GF-D8 (cell line): ENCODE data around the gene STAM2.
"Not testable (repeated sequence)": the region's sequence is repeated elsewhere in the genome, so short reads cannot be mapped to it uniquely, and the experiment has no call there.

Experiments
- DNase-seq: peaks from one replicate; lab custom pipeline; 2025; lab: John Stamatoyannopoulos, UW

Gene STAM2

GRCh38 chr2:152106464-152106863, 69.1 kb downstream of the STAM2 start:
- DNase-seq, result no peak

GRCh38 chr2:152103271-152103670, 72.3 kb downstream of the STAM2 start:
- DNase-seq, result no peak

GRCh38 chr2:152100961-152101360, 74.6 kb downstream of the STAM2 start:
- no peak for DNase-seq

DNA sequence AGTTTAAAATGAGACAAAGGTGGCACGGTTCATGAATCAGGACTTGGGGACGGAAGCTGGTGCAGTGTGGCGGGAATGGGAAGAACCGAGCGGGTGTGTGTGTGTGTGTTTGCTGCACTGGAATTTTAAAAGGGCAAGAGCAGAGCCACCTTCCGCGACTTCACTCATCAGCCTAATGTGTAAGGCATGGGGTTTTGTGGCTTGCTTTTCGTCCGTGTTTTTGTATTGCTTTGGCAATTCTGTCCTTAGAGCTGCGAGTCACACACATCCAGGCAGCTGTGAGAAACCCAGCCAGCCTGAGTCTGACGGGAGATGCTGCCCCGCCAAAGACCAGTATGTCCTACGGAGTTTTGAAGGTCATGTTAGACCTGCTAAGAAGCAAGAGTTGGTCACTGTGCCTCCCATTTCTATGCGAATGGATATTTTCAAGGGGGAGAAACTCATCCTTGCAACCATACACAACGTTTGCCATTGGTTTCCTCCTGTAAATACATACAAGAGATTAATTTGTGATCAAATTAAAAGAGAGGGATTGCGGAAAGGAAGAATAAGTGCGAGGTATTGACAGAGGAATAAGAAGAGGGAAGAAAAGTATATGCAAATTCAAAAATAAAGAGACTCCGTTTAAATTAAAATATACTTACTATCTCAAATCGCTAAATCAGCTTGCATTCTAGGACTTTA, 76.1 kb downstream of the STAM2 start:
- no peak for DNase-seq

DNA sequence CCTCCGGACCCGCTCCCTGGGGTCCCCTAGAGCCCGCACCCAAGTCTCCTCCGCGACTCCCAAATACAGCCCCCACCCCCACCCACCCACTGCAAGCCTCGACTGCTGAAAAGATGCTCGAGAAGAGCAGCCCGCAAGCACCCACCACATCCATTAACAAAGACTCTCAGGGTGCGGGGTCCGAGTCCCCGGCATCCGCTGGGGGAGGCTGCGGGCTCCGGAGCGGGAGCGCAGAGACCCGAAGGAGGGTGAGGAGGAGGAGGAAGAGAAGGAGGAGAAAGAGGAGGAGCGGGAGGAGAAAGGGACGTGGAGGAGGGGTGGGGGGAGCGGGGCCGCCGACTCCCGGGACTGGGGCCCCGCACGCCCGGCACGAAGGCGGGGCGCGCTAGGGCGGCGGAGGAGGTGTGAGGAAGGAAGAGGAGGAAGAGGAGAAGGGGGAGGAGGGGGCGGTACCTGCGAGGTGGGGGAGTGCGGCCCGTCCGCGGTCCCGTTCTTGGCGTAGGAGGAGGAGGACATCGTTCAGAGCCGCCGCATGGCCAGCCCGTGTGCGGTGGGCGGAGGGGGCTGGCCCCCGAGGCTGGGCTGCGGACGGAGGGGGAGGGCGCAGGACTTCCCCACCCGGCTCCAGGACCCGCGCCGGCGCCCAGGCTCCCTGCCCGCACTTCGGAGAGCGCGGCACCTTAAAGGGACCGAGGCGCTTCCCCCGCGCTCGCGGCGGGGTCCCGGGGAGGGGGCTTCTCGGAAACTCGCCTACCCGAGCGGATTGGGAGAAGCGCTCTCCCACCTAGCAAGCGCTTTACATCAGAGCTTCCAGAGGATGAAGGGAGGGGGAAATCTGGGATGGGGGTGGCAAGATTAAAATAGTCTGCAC, 76.8 kb downstream of the STAM2 start, which contains the start of gene CACNB4:
Gene CACNB4 (minus strand): TSS at position 549 of the 871 bp plus-strand sequence.
- DNase-seq, result peak; percentile 30

- DNase-seq, result no peak
Observed at GRCh38 chr2:152097801-152098495, 77.6 kb downstream of the STAM2 start.

DNA sequence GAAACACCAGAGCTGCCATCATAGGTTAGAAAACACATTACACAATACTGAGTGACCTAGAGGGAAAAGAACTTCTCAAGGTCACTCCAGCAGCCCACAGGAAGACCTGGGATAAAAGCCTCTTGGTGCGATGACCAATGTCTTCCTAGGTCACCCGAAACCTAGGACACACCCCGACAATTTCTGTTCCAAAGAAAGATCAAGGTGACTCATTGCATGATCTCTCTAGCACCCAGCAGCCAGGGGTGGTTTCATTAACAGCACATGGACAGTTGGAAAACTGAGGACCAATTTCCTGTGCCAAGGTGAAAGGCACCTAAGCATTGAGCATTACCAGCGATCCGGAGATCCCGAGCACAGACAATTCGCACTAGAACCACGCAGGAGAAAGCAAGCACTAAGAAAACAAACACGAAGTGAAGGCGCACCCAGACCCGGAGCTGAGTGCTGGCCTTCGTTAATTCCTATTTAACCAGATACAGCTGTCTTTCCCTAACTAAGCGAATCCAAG, 78.2 kb downstream of the STAM2 start:
- no peak for DNase-seq

- DNase-seq, result no peak
Observed at GRCh38 chr2:152095146-152095545, 80.4 kb downstream of the STAM2 start.

DNA sequence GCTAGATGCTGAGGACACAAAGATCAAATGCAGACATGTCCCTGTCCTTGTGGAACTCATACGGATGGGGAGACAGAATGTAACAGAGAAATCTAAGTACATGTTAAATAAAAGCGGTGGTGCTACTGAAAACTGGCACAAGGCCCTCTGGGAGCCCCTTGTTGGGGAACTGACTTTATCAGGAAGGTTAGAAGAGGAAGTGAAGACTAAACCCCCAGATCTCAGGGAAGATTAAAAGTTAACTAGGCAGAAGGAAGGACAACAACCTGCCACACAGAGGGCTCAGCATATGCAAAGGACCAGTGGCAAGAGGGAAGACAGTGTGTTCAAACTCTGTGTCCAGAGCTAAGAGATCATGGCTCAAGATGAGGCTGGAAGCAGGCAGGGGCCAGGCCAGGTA, 81.5 kb downstream of the STAM2 start:
- peak; percentile 46 for DNase-seq

- DNase-seq, result peak; percentile 77
Observed at GRCh38 chr2:152093464-152093863, 82.1 kb downstream of the STAM2 start.

DNA sequence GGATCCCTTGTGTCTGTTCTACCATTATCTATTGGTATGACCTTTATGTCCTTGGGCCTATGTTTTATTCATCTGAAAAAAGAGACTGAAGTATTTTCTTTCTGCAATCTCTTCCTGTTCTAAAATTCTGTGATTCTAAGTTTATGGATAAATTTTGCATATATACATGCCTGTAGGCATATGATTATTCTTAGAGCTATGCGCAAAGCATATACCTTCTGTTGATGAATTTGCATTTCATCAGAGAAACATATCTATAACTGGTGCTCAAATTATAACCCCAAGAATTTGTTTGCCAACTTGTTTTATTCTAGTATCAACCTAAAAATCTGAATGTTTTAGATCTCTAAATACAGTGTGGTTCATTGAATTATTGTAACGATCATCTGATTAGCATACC, 83.5 kb downstream of the STAM2 start:
- no peak for DNase-seq

GRCh38 chr2:152090726-152091125, 84.8 kb downstream of the STAM2 start:
- DNase-seq, result not testable (repeated sequence)

- DNase-seq, result peak; percentile 97
Observed at GRCh38 chr2:152089238-152089637, 86.3 kb downstream of the STAM2 start.

GRCh38 chr2:152088006-152088405, 87.6 kb downstream of the STAM2 start:
- no peak for DNase-seq

DNA sequence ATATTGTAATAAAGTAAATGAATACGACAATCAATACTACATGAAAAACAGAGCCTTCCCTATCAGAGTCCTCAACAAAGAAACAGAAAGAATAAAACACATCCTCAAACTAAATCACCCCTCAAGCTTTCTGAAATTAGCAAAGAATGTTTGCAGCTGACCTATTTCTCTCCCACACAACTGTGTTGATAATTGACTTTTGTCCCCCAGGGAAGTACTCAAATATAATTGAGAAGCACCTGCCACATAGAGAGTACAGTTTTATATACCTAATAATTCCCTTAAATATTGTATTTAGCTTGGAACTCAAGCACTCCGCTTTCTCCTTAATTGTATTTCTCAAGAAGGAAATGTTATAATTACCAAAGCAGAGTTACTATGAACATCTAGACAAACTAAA, 89.3 kb downstream of the STAM2 start:
- DNase-seq, result no peak

DNA sequence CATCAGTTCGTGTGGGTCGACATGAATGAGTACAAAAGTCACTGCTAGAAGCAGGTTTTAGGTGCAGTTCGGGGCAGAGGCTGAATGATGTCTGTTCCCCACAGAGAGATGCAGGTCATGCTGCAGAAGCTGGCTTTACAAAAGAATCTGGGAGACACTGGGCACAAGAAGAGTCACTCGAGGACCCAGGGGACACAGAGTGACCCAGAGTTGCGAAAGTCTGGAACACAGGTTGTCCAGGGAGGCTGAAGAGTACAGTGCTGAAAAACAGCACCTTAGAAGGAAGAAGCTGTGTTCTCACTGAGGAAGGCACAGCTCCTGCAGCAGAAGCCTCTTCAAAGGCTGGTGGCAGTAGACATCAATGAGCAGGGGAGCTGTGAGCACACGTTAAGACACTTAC, 91.5 kb downstream of the STAM2 start:
- no peak for DNase-seq

GRCh38 chr2:152083202-152083875, 92.2 kb downstream of the STAM2 start:
- DNase-seq, result no peak

- no peak for DNase-seq
Observed at GRCh38 chr2:152078662-152079061, 96.9 kb downstream of the STAM2 start.

GRCh38 chr2:152078023-152078422, 97.5 kb downstream of the STAM2 start:
- DNase-seq, result no peak

- DNase-seq, result no peak
Observed at GRCh38 chr2:152075461-152076050, 100.0 kb downstream of the STAM2 start.

GRCh38 chr2:152072011-152072410, 103.6 kb downstream of the STAM2 start:
- no peak for DNase-seq
